ENCODE data around the gene ABCD1.

The ABCD1 gene

GRCh38 chrX:153773741-153774575 is 49.3 kb downstream of the ABCD1 start:
- no peak for TF ChIP-seq CTCF (IDR thresholded peaks at IDR 0.05; ENCODE audit: borderline replicate concordance, insufficient read depth, low read depth, low read length)
- no peak overlapping the region for H3K4me3 ChIP-seq (ENCODE audit: low read depth, low read length)

GRCh38 chrX:153774576-153775292 is 50.1 kb downstream of the ABCD1 start:
- no peak overlapping the region for H3K4me3 ChIP-seq (ENCODE audit: low read depth, low read length)
- TF ChIP-seq CTCF (IDR thresholded peaks at IDR 0.05; ENCODE audit: borderline replicate concordance, insufficient read depth, low read depth, low read length): no peak

- no peak overlapping the region for H3K4me3 ChIP-seq (ENCODE audit: low read depth, low read length)
- TF ChIP-seq CTCF (IDR thresholded peaks at IDR 0.05; ENCODE audit: borderline replicate concordance, insufficient read depth, low read depth, low read length): no peak
These were observed 50.9 kb downstream of the ABCD1 start for GRCh38 chrX:153775293-153776119.

- no peak overlapping the region for H3K4me3 ChIP-seq (ENCODE audit: low read depth, low read length)
- TF ChIP-seq CTCF (IDR thresholded peaks at IDR 0.05; ENCODE audit: borderline replicate concordance, insufficient read depth, low read depth, low read length): no peak
These were observed 51.5 kb downstream of the ABCD1 start for GRCh38 chrX:153776120-153776599.

- no peak overlapping the region for H3K4me3 ChIP-seq (ENCODE audit: low read depth, low read length)
- no peak for TF ChIP-seq CTCF (IDR thresholded peaks at IDR 0.05; ENCODE audit: borderline replicate concordance, insufficient read depth, low read depth, low read length)
These were observed 52.0 kb downstream of the ABCD1 start for GRCh38 chrX:153776611-153777045.

- TF ChIP-seq CTCF (IDR thresholded peaks at IDR 0.05; ENCODE audit: borderline replicate concordance, insufficient read depth, low read depth, low read length): no peak
- no peak overlapping the region for H3K4me3 ChIP-seq (ENCODE audit: low read depth, low read length)
These were observed 52.8 kb downstream of the ABCD1 start for GRCh38 chrX:153777261-153778090.
